HCT116 (cell line): ENCODE data around the gene CALML6. TPM values are rescaled to one million over a fixed set of nuclear protein-coding genes. Genes with fewer than 3 reads are reported as not detected.

Experiments used
- ATAC-seq: fragments of 200-7000 bp; cut with Tn5 transposase; 2 replicates; pipeline ENCODE4 v1.9.1; 2020; ENCODE audit warnings: mild to moderate bottlenecking, moderate library complexity
- BruUV-seq: library from RNA; stranded (reverse); fragments of 400-500 nt; replicated peaks from 2 replicates; lab custom pipeline; 2021; lab: Mats Ljungman, UMichigan
- CTCF ChIA-PET: fragments of 300-600 bp; sonication (Branson Sonifier 250); formaldehyde crosslinking; loops from one replicate; lab custom pipeline; 2021; ENCODE audit warnings: antibody characterized with exemption; lab: Charles Lee
- POLR2A ChIA-PET: fragments of 300-600, 350-600 bp; sonication (Branson Sonifier 250); formaldehyde crosslinking; loops from one replicate; lab custom pipeline; 2021; ENCODE audit warnings: antibody characterized with exemption; lab: Charles Lee
- RAD21 ChIA-PET, 2 experiments: fragments of 300-600 bp; sonication (Branson Sonifier 250); formaldehyde crosslinking; loops; one replicate each; lab custom pipeline; 2023; ENCODE audit warnings: low total read pairs in 2 of 2; ENCODE audit not compliant: uncharacterized antibody in 2 of 2, unreplicated experiment in 2 of 2, low non-redundant PET in 1 of 2; lab: Charles Lee
- DNase-seq: peaks from one replicate; pipeline ENCODE4 v3.0.0-alpha.2; 2010; ENCODE audit warnings: low read depth, low spot score
- H2AFZ ChIP-seq: fragments of 200-600 bp; shearing (Covaris generic), sonication (generic); 2 replicates; pipeline ENCODE4 v1.6.1; 2017; ENCODE audit warnings: low read depth, mixed run types, mixed read lengths, antibody characterized with exemption, low read length; ENCODE audit not compliant: poor library complexity, severe bottlenecking
- H3K27ac ChIP-seq: 2 replicates; pipeline ENCODE4 v1.5.1; 2012; ENCODE audit warnings: low read depth, low read length
- H3K27me3 ChIP-seq: fragments of 200-600 bp; sonication (generic); 2 replicates; pipeline ENCODE4 v1.6.1; 2016; ENCODE audit warnings: mixed run types, low read length, mixed read lengths; ENCODE audit not compliant: insufficient read depth
- H3K36me3 ChIP-seq, 2 experiments: fragments of 200-500 bp in 1 of 2; fragments of 200-600 bp in 1 of 2; sonication (Bioruptor generic) in 1 of 2; sonication (generic) in 1 of 2; 2 replicates each; pipeline versions ENCODE4 v1.5.1 to v1.6.1; 2014 to 2016; ENCODE audit warnings: low read length in 2 of 2, inconsistent platforms in 1 of 2, mixed read lengths in 1 of 2, mixed run types in 1 of 2; ENCODE audit not compliant: insufficient read depth in 2 of 2, control insufficient read depth in 1 of 2
- H3K4me1 ChIP-seq, 2 experiments: fragments of 200-600 bp in 1 of 2; sonication (generic) in 1 of 2; 2 replicates each; pipeline versions ENCODE4 v1.5.1 to v1.6.1; 2012 to 2017; ENCODE audit warnings: low read length in 2 of 2, inconsistent platforms in 1 of 2, mild to moderate bottlenecking in 1 of 2, mixed read lengths in 1 of 2, mixed run types in 1 of 2, moderate library complexity in 1 of 2; ENCODE audit not compliant: insufficient read depth in 2 of 2, control insufficient read depth in 1 of 2
- H3K4me2 ChIP-seq: fragments of 200-600 bp; sonication (generic); 2 replicates; pipeline ENCODE4 v1.6.1; 2017; ENCODE audit warnings: mixed run types, low read length, mixed read lengths
- H3K4me3 ChIP-seq, 2 experiments: fragments of 200-600 bp in 1 of 2; sonication (generic) in 1 of 2; replicated peaks in 1 of 2; 2 replicates each; pipeline ENCODE4 v1.5.1; 2011 to 2016; ENCODE audit warnings: low read length in 2 of 2, control low read depth in 1 of 2, low read depth in 1 of 2, mild to moderate bottlenecking in 1 of 2, mixed read lengths in 1 of 2, mixed run types in 1 of 2
- H3K79me2 ChIP-seq: fragments of 200-600 bp; sonication (generic); 2 replicates; pipeline ENCODE4 v1.6.1; 2017; ENCODE audit warnings: mild to moderate bottlenecking, mixed run types, low read length, moderate library complexity, mixed read lengths; ENCODE audit not compliant: insufficient read depth
- H3K9ac ChIP-seq: fragments of 200-600 bp; sonication (generic); 2 replicates; pipeline ENCODE4 v1.6.1; 2016; ENCODE audit warnings: low read length, mixed read lengths
- H3K9me2 ChIP-seq: fragments of 200-600 bp; sonication (generic), shearing (Covaris generic); 2 replicates; pipeline ENCODE4 v1.6.1; 2017; ENCODE audit warnings: mixed run types, mild to moderate bottlenecking, moderate library complexity; ENCODE audit not compliant: insufficient read depth
- H3K9me3 ChIP-seq, 2 experiments: fragments of 200-500 bp in 1 of 2; fragments of 200-600 bp in 1 of 2; sonication (Bioruptor generic) in 1 of 2; sonication (generic) in 1 of 2; 2 replicates each; pipeline ENCODE4 v1.6.1; 2014 to 2017; ENCODE audit warnings: low read length in 2 of 2, mixed read lengths in 2 of 2, inconsistent platforms in 1 of 2, low read depth in 1 of 2, mild to moderate bottlenecking in 1 of 2, mixed run types in 1 of 2, moderate library complexity in 1 of 2; ENCODE audit not compliant: control insufficient read depth in 1 of 2, insufficient read depth in 1 of 2
- H4K20me1 ChIP-seq: fragments of 200-600 bp; sonication (generic), shearing (Covaris generic); 2 replicates; pipeline ENCODE4 v1.6.1; 2017; ENCODE audit warnings: mixed run types, mild to moderate bottlenecking, moderate library complexity; ENCODE audit not compliant: insufficient read depth
- CBX3 ChIP-seq: IDR thresholded peaks from 2 replicates; pipeline ENCODE4 v1.6.1; 2012; ENCODE audit warnings: low read depth
- CEBPB ChIP-seq: IDR thresholded peaks from 2 replicates; pipeline ENCODE4 v1.6.1; 2012; ENCODE audit warnings: low read depth
- EGR1 ChIP-seq: IDR thresholded peaks from 2 replicates; pipeline ENCODE4 v1.6.1; 2012; ENCODE audit warnings: low read depth
- ELF1 ChIP-seq: IDR thresholded peaks from 2 replicates; pipeline ENCODE4 v1.6.1; 2012; ENCODE audit warnings: low read depth, borderline replicate concordance
- EZH2 ChIP-seq: fragments of 200-600 bp; sonication (generic); IDR thresholded peaks from 2 replicates; pipeline ENCODE4 v1.6.1; 2017; ENCODE audit warnings: antibody characterized with exemption, mixed run types
- EZH2phosphoT487 ChIP-seq: fragments of 200-600 bp; IDR thresholded peaks from 2 replicates; pipeline ENCODE4 v1.6.1; 2018; ENCODE audit warnings: antibody characterized with exemption, borderline replicate concordance
- FOSL1 ChIP-seq: IDR thresholded peaks from 2 replicates; pipeline ENCODE4 v1.6.1; 2012; ENCODE audit warnings: low read depth
- MAX ChIP-seq: IDR thresholded peaks from 2 replicates; pipeline ENCODE4 v1.6.1; 2012
- RAD21 ChIP-seq: IDR thresholded peaks from 2 replicates; pipeline ENCODE4 v1.6.1; 2012; ENCODE audit warnings: low read depth, mild to moderate bottlenecking
- SIN3A ChIP-seq: IDR thresholded peaks from 2 replicates; pipeline ENCODE4 v1.6.1; 2012; ENCODE audit warnings: low read depth
- SP1 ChIP-seq: IDR thresholded peaks from 2 replicates; pipeline ENCODE4 v1.6.1; 2012; ENCODE audit warnings: low read depth
- SRF ChIP-seq: IDR thresholded peaks from 2 replicates; pipeline ENCODE4 v1.6.1; 2012; ENCODE audit warnings: low read depth
- TCF7L2 ChIP-seq: IDR thresholded peaks from 2 replicates; pipeline ENCODE4 v1.7.0; 2011; ENCODE audit warnings: borderline replicate concordance, inconsistent platforms; ENCODE audit not compliant: insufficient read depth, insufficient read length; ENCODE audit errors: extremely low read depth
- ZBTB33 ChIP-seq: IDR thresholded peaks from 2 replicates; pipeline ENCODE4 v1.6.1; 2011; ENCODE audit warnings: mild to moderate bottlenecking, low read length, moderate library complexity; ENCODE audit not compliant: insufficient replicate concordance; ENCODE audit errors: extremely low read depth
- ZFX ChIP-seq: fragments of 450-650 bp; IDR thresholded peaks from 2 replicates; pipeline ENCODE4 v1.6.1; 2017
- ZNF274 ChIP-seq: fragments of 200-500 bp; sonication (Bioruptor generic); IDR thresholded peaks from 2 replicates; pipeline ENCODE4 v1.6.1; 2014; ENCODE audit warnings: mild to moderate bottlenecking, low read depth, low read length, inconsistent platforms
- intact Hi-C: fragments of 100-400 bp; cut with micrococcal nuclease; formaldehyde crosslinking; loops from 2 replicates; pipeline ENCODE4 v1.10.0; 2022
- total RNA-seq: library from RNA; stranded (reverse); gene quantifications from one replicate; pipeline ENCODE4 v1.2.1, GENCODE V29; 2021; ENCODE audit not compliant: unreplicated experiment

The CALML6 gene
- total RNA-seq, 1 experiment from 2014 or later = 2.3 TPM

GRCh38 chr1:1899967-1900327 lies 15.1 kb upstream of the CALML6 start:
- CTCF ChIA-PET = interaction anchor here (2.2 kb wide), 1 partner anchor 9 kb away, joined by 9 read pairs; no protein-coding TSS in a partner anchor
- no peaks in the 10 kb centered on the region for H4K20me1 ChIP-seq
- no peak overlapping the region for H3K9ac ChIP-seq
- H3K36me3 ChIP-seq = no peaks in the 10 kb centered on the region
- peaks cover 14 to 25% of the 10 kb centered on the region in 2 experiments; a peak in 3 of 4 replicates for H3K4me1 ChIP-seq
- no peak for DNase-seq
- no peak overlapping the region for H2AFZ ChIP-seq
- no TSS peak for BruUV-seq
- no peak for ATAC-seq
- intact Hi-C loops = no loop called here
- no peak overlapping the region for H3K4me3 ChIP-seq
- no peaks in the 10 kb centered on the region for H3K9me3 ChIP-seq
- TF ChIP-seq MAX = no peak
- no peak for TF ChIP-seq ZNF274
- H3K4me2 ChIP-seq = no peak overlapping the region
- H3K79me2 ChIP-seq = no peaks in the 10 kb centered on the region
- no peak overlapping the region for H3K27ac ChIP-seq
- H3K9me2 ChIP-seq = no peaks in the 10 kb centered on the region
- POLR2A ChIA-PET = no interaction called here
- RAD21 ChIA-PET = no interaction called here
- no peaks in the 10 kb centered on the region for H3K27me3 ChIP-seq

GRCh38 chr1:1900883-1901640 lies 14.0 kb upstream of the CALML6 start:
- Histone ChIP-seq H3K4me2 (no peak overlapping the region), H3K4me3 (no peak overlapping the region), H3K27ac (no peak overlapping the region; the same call in 1 of the 2 replicates), H3K27me3 (no peaks in the 10 kb centered on the region), H3K9me2 (no peaks in the 10 kb centered on the region), H2AFZ (no peak overlapping the region), H3K9me3 (no peaks in the 10 kb centered on the region), H3K79me2 (no peaks in the 10 kb centered on the region), H3K36me3 (no peaks in the 10 kb centered on the region), H3K4me1 (peaks cover 12 to 18% of the 10 kb centered on the region in 2 experiments; a peak in 3 of 4 replicates), H4K20me1 (no peaks in the 10 kb centered on the region), H3K9ac (no peak overlapping the region)
- no peak for DNase-seq
- BruUV-seq = no TSS peak
- ChIA-PET CTCF (interaction anchor here (1.5 to 2.2 kb wide), 2 partner anchors 8 to 112 kb away, joined by 4 to 9 read pairs; no protein-coding TSS in a partner anchor), RAD21 (no interaction called here), POLR2A (no interaction called here)
- ATAC-seq = no peak
- intact Hi-C loops = no loop called here
- TF ChIP-seq EZH2 (no peak), SRF (no peak), CEBPB (no peak), CBX3 (no peak), SIN3A (no peak), SP1 (no peak), EZH2phosphoT487 (no peak), TCF7L2 (no peak), EGR1 (no peak), ZFX (no peak), FOSL1 (no peak), MAX (no peak), ELF1 (no peak), RAD21 (no peak), ZBTB33 (no peak)
